ENCODE data around the gene NET1.

Gene NET1

DNA sequence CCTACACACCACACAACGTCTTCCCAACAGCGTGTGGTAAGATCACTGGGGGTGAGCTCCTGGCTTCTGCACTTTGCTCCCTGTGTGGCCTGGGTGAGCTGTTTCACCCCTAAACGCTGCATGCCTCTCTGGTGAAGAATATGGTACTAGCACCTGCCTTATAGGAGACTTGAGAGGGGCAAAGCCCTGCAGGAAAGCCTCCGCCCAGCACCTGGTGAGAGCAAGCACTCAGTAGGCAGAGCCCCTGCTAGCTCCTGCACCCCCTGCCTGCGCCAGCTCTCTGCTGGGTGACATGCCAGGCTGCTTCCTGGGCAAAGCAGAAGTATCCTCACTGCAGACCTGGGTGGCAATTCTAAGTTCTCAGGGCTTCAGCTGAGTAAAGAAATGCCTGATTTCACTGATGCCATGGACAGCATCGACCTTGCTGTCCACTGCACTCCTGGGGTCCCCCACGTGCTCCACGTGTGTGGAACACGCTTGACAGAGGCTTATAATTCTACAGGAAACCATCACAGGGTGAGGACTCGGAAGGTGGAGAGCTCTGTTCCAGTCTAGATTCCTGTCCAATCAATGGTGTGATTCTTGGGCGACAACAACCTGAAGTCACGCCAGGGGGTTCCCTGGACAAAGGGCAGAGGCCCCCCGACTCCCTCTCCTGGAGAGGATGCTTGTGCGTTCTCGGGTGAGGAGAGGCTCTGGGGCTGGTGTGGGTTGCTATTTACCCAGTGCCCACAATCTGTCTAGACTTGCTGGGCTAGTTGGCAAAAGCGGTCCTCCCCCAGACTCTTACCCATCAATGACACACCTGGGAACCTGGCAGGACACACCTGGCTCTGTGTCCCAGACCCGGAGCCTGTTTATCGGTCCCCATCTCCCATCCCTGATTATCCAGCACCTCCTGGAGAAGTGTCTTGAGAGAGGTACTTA lies 92.1 kb downstream of the NET1 start:
- DNase-seq = no peak

DNA sequence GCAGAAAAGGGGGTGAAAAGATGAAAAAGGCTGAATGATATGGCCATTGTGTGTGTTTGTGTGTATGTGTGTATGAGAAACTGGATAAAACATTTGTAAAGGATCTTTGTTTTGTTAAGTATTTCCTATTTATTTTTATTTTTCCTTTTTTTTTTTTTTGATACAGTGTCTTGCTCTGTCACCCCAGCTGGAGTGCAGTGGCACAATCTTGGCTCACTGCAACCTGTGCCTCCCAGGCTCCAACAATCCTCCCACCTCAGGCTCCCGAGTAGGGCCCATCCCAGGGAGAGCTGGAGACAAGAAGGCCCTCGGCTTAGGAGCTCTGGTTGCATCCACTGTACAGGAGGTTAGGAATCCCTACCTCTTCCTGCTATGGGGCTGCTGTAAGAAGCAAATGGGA lies 93.9 kb downstream of the NET1 start:
- DNase-seq = no peak

DNA sequence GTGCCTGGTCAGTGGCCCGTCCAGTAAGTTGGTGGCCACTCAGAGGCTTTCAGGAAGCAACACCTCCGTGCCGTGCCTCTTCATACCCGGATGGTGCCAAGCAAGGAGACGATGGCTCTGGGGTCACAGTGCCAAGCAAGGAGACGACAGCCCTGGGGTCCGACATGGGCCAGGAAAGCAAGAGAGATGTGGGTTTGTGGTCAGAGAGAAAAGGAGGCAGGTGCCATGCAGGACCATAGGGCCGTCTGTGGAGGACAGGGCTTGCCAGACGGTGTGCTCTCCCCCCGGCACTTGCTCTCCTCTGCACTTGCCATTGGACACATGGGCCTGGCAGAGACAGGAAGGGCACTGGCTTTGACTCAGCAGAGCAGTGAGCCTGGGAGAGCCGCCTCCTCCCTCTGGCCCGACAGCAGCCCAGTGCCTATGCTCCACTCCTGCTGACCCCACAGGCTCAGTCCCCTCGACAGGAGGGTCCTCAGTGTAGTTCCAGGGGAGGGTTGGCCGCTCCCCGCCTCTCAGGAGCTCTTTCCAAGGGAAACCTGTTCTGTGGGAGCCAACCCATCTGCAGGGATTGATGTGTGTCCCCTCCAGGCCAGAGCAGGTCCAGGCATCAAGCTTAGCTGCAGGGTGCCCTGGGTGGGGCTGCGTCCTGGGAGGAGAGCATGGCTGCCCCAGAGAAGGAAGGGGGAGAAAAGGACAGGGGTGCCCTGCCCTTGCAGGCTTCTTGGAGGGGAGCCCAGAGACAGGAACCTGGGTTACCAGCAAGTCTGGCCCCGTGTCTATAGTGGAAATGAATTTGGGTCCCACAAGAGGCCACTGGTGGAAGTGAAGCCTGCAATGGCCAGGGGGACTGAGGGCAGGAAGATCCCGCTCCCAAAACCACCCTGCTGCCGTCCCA lies 94.6 kb downstream of the NET1 start:
- DNase-seq = no peak

GRCh38 chr10:5507649-5508131 lies 95.3 kb downstream of the NET1 start:
- no peak for DNase-seq

- no peak for DNase-seq
These were observed 95.8 kb downstream of the NET1 start for GRCh38 chr10:5508161-5508604.

Data from NCI-H2171 treated with DMSO at 0.1 percent for 48 hours (cell line).